H1 (cell line): Measurements from ENCODE around the gene CDC5L.

Experiments
- BCL11A ChIP-seq, 2 experiments: IDR thresholded peaks; one replicate each; pipeline ENCODE4 v1.6.1; 2011; ENCODE audit warnings: low read depth in 2 of 2, low read length in 2 of 2, mild to moderate bottlenecking in 2 of 2
- EP300 ChIP-seq, 2 experiments: IDR thresholded peaks; 1 replicate in 1 of 2; 2 replicates in 1 of 2; pipeline ENCODE4 v1.6.1; 2011 to 2012; ENCODE audit warnings: low read depth in 2 of 2, low read length in 2 of 2, mild to moderate bottlenecking in 2 of 2, borderline replicate concordance in 1 of 2, inconsistent platforms in 1 of 2, moderate library complexity in 1 of 2
- MAFK ChIP-seq: IDR thresholded peaks from 2 replicates; pipeline ENCODE4 v1.6.1; 2012; ENCODE audit warnings: low read depth, mild to moderate bottlenecking, improper control_type of control experiment, low read length
- NRF1 ChIP-seq: IDR thresholded peaks from 2 replicates; pipeline ENCODE4 v1.6.1; 2011; ENCODE audit warnings: mild to moderate bottlenecking, low read depth, low read length, improper control_type of control experiment
- POLR2A ChIP-seq, 2 experiments: IDR thresholded peaks; 1 replicate in 1 of 2; 2 replicates in 1 of 2; pipeline ENCODE4 v1.6.1; 2011; ENCODE audit warnings: low read depth in 2 of 2, low read length in 2 of 2, mild to moderate bottlenecking in 2 of 2; ENCODE audit errors: control extremely low read depth in 1 of 2
- POLR2AphosphoS5 ChIP-seq: IDR thresholded peaks from 2 replicates; pipeline ENCODE4 v1.6.1; 2011; ENCODE audit warnings: low read depth, low read length
- SIN3A ChIP-seq, 2 experiments: IDR thresholded peaks in 1 of 2; conservative IDR thresholded peaks in 1 of 2; 2 replicates each; pipeline ENCODE4 v1.6.1; 2011 to 2012; ENCODE audit warnings: low read length in 2 of 2, improper control_type of control experiment in 1 of 2, low read depth in 1 of 2, mild to moderate bottlenecking in 1 of 2
- SRF ChIP-seq: IDR thresholded peaks from 2 replicates; pipeline ENCODE4 v1.6.1; 2011; ENCODE audit warnings: mild to moderate bottlenecking, low read depth, low read length, moderate library complexity
- TF ChIP-seq, protein P1 (sequence below), 3 experiments: IDR thresholded peaks; 1 replicate in 2 of 3; 2 replicates in 1 of 3; pipeline versions ENCODE4 v1.5.1 to v1.6.1; 2011; ENCODE audit warnings: low read length in 3 of 3, mild to moderate bottlenecking in 3 of 3, inconsistent platforms in 2 of 3, low read depth in 1 of 3, moderate library complexity in 1 of 3; ENCODE audit not compliant: insufficient read depth in 1 of 3; ENCODE audit errors: control extremely low read depth in 1 of 3
- TF ChIP-seq, protein P2 (sequence below): IDR thresholded peaks from 2 replicates; pipeline ENCODE4 v1.6.1; 2012; ENCODE audit warnings: inconsistent platforms

DNA sequence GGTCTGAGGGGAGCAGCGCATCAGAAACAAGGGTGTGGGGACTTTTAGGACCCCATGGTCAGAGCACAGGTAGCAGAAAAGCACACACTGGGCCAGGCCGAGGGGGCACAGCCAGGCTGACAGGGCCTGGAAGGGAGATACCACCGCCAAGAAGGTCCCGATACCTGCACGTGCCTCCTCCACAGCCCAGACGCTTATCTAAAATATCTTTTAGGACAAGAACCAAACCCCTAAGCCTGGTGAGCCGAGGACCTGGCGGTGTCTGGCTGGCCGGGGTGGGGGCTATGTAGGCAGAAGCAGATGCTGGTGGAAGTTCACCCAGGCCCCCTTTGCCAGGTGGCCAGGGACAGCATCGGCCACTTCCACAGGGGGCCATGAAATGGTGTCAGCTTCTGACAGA lies 89.3 kb downstream of the CDC5L start:
- TF ChIP-seq POLR2AphosphoS5 = no peak
- TF ChIP-seq, protein P1, sequence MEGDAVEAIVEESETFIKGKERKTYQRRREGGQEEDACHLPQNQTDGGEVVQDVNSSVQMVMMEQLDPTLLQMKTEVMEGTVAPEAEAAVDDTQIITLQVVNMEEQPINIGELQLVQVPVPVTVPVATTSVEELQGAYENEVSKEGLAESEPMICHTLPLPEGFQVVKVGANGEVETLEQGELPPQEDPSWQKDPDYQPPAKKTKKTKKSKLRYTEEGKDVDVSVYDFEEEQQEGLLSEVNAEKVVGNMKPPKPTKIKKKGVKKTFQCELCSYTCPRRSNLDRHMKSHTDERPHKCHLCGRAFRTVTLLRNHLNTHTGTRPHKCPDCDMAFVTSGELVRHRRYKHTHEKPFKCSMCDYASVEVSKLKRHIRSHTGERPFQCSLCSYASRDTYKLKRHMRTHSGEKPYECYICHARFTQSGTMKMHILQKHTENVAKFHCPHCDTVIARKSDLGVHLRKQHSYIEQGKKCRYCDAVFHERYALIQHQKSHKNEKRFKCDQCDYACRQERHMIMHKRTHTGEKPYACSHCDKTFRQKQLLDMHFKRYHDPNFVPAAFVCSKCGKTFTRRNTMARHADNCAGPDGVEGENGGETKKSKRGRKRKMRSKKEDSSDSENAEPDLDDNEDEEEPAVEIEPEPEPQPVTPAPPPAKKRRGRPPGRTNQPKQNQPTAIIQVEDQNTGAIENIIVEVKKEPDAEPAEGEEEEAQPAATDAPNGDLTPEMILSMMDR (IDR thresholded peaks at IDR 0.05; ENCODE audit: control extremely low read depth in 1 of 3, insufficient read depth in 1 of 3, low read depth in 1 of 3, low read length in 3 of 3) = no peak
- TF ChIP-seq SIN3A (conservative IDR thresholded peaks at IDR 0.05 in 1 of 2, IDR thresholded peaks at IDR 0.05 in 1 of 2; ENCODE audit: low read depth in 1 of 2, low read length in 2 of 2) = no peak
- no peak for TF ChIP-seq SRF
- no peak for TF ChIP-seq MAFK
- TF ChIP-seq BCL11A (IDR thresholded peaks at IDR 0.05; ENCODE audit: low read depth in 2 of 2, low read length in 2 of 2) = no peak
- TF ChIP-seq POLR2A (IDR thresholded peaks at IDR 0.05; ENCODE audit: control extremely low read depth in 1 of 2, low read depth in 2 of 2, low read length in 2 of 2) = no peak
- TF ChIP-seq EP300 (IDR thresholded peaks at IDR 0.05; ENCODE audit: borderline replicate concordance in 1 of 2, low read depth in 2 of 2, low read length in 2 of 2) = no peak
- TF ChIP-seq NRF1 = no peak
- TF ChIP-seq, protein P2, sequence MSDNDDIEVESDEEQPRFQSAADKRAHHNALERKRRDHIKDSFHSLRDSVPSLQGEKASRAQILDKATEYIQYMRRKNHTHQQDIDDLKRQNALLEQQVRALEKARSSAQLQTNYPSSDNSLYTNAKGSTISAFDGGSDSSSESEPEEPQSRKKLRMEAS = no peak
